HepG2 (cell line): ENCODE measurements around the gene SLC12A3. TPM values are rescaled to one million over a fixed set of nuclear protein-coding genes. Genes with fewer than 3 reads are reported as not detected.

Experiments
- CERS6 ChIP-seq: sonication (generic); formaldehyde crosslinking; IDR thresholded peaks from 2 replicates; pipeline ENCODE4 v1.5.0; 2020; ENCODE audit warnings: missing genetic modification reagents
- HMGA1 ChIP-seq: sonication (generic); formaldehyde crosslinking; conservative IDR thresholded peaks from 2 replicates; pipeline ENCODE4 v1.4.0; 2020; ENCODE audit warnings: missing genetic modification reagents
- KLF16 ChIP-seq, 2 experiments: sonication (generic) in 1 of 2; formaldehyde crosslinking in 1 of 2; IDR thresholded peaks; 2 replicates each; pipeline versions ENCODE4 v1.6.1 to v1.8.0; 2016 to 2023; ENCODE audit warnings: missing genetic modification reagents in 2 of 2, missing compliant biosample characterization in 1 of 2
- MAFK ChIP-seq, 2 experiments: IDR thresholded peaks in 1 of 2; conservative IDR thresholded peaks in 1 of 2; 2 replicates each; pipeline ENCODE4 v1.6.1; 2011; ENCODE audit warnings: improper control_type of control experiment in 2 of 2, low read length in 2 of 2
- RARG ChIP-seq: sonication (generic); formaldehyde crosslinking; IDR thresholded peaks from 2 replicates; pipeline ENCODE4 v1.4.0; 2020; ENCODE audit warnings: low read depth, mild to moderate bottlenecking, missing genetic modification reagents
- RFXANK ChIP-seq: IDR thresholded peaks from 2 replicates; pipeline ENCODE4 v1.6.1; 2016
- RFXAP ChIP-seq: sonication (generic); formaldehyde crosslinking; IDR thresholded peaks from 2 replicates; pipeline ENCODE4 v1.4.0; 2020; ENCODE audit warnings: missing genetic modification reagents, borderline replicate concordance
- THAP8 ChIP-seq: sonication (generic); formaldehyde crosslinking; IDR thresholded peaks from 2 replicates; pipeline ENCODE4 v1.5.1; 2020; ENCODE audit warnings: missing genetic modification reagents, mild to moderate bottlenecking, borderline replicate concordance
- TSC22D2 ChIP-seq: sonication (generic); formaldehyde crosslinking; IDR thresholded peaks from 2 replicates; pipeline ENCODE4 v1.5.1; 2020; ENCODE audit warnings: missing genetic modification reagents, mild to moderate bottlenecking, borderline replicate concordance
- XRCC5 ChIP-seq: fragments of 200-400 bp; formaldehyde crosslinking; optimal IDR thresholded peaks from 2 replicates; pipeline ENCODE3; 2017; ENCODE audit warnings: mild to moderate bottlenecking, low read length
- ZBTB49 ChIP-seq: sonication (generic); formaldehyde crosslinking; IDR thresholded peaks from 2 replicates; pipeline ENCODE4 v1.4.0; 2020; ENCODE audit warnings: missing genetic modification reagents, borderline replicate concordance
- ZMAT5 ChIP-seq: sonication (generic); formaldehyde crosslinking; IDR thresholded peaks from 2 replicates; pipeline ENCODE4 v1.5.0; 2020; ENCODE audit warnings: mild to moderate bottlenecking, low read depth, missing genetic modification reagents, borderline replicate concordance
- ZNF263 ChIP-seq: sonication (generic); formaldehyde crosslinking; IDR thresholded peaks from 2 replicates; pipeline ENCODE4 v1.4.0; 2020; ENCODE audit warnings: missing genetic modification reagents
- ZNF292 ChIP-seq: sonication (generic); formaldehyde crosslinking; IDR thresholded peaks from 2 replicates; pipeline ENCODE4 v1.8.1; 2022; ENCODE audit warnings: mild to moderate bottlenecking, low read depth, missing genetic modification reagents, borderline replicate concordance
- ZNF609 ChIP-seq: sonication (generic); formaldehyde crosslinking; IDR thresholded peaks from 2 replicates; pipeline ENCODE4 v1.4.0; 2020; ENCODE audit warnings: mild to moderate bottlenecking, missing genetic modification reagents, borderline replicate concordance
- ZUFSP ChIP-seq: sonication (generic); formaldehyde crosslinking; IDR thresholded peaks from 2 replicates; pipeline ENCODE4 v1.9.0; 2021; ENCODE audit warnings: missing genetic modification reagents, mild to moderate bottlenecking, borderline replicate concordance
- polyA plus RNA-seq, 8 experiments: library from polyadenylated mRNA; depleted of rRNA in 3 of 8; stranded (reverse) in 7 of 8; unstranded in 1 of 8; fragments of >200 nt; fragmentation: Illumina TruSeq in 4 of 8; extraction: Trizol in 4 of 8; gene quantifications; 2 replicates each; pipeline versions ENCODE4 v1.2.1 to v1.2.3, GENCODE V29; 2011 to 2016; ENCODE audit warnings: low read depth in 4 of 8, missing spikeins in 1 of 8, mixed read lengths in 1 of 8; ENCODE audit not compliant: insufficient read depth in 1 of 8
- total RNA-seq, 5 experiments: library from RNA; depleted of rRNA; stranded (reverse); fragments of >200 nt; fragmentation: Illumina TruSeq; extraction: Trizol; gene quantifications; 2 replicates each; pipeline ENCODE4 v1.2.3, GENCODE V29; 2016; ENCODE audit warnings: low read depth in 1 of 5

Gene SLC12A3
- total and polyA plus RNA-seq, 2 of the 13 experiments (the other 11 are each of a cell fraction or from before 2014, with no cell fraction given), result 6.2 TPM; not detected in 1

- TF ChIP-seq ZUFSP (CRISPR knock-in tag) (no peak), ZNF263 (CRISPR knock-in tag) (0 out of 2 replicates have a peak, but pooled peaks have one; percentile 3), THAP8 (CRISPR knock-in tag) (no peak), KLF16 (CRISPR knock-in tag; IDR thresholded peaks at IDR 0.05) (no peak), ZBTB49 (CRISPR knock-in tag) (no peak), XRCC5 (no peak), TSC22D2 (no peak), RFXAP (0 out of 2 replicates have a peak, but pooled peaks have one; percentile 40), ZNF292 (CRISPR knock-in tag) (peak; percentile 47; the same call in 1 of the 2 replicates), RFXANK (CRISPR knock-in tag) (no peak), ZNF609 (CRISPR knock-in tag) (0 out of 2 replicates have a peak, but pooled peaks have one; percentile 14), HMGA1 (CRISPR knock-in tag) (no peak), MAFK (conservative IDR thresholded peaks at IDR 0.05 in 1 of 2, IDR thresholded peaks at IDR 0.05 in 1 of 2; ENCODE audit: low read length in 2 of 2) (no peak), ZMAT5 (CRISPR knock-in tag) (no peak), CERS6 (CRISPR knock-in tag) (0 out of 2 replicates have a peak, but pooled peaks have one; percentile 40), RARG (CRISPR knock-in tag) (no peak)
Observed at GRCh38 chr16:56911771-56912571, 47.0 kb downstream of the SLC12A3 start (continued).
